GM18526 (cell line): ENCODE measurements around the gene LMAN2L.

Experiments used
- POLR2A ChIP-seq: IDR thresholded peaks from 3 replicates; pipeline ENCODE4 v1.6.1; 2011; ENCODE audit not compliant: insufficient read length; ENCODE audit errors: extremely low read depth

LMAN2L gene

GRCh38 chr2:96764253-96764637 lies 24.4 kb upstream of the LMAN2L start:
- TF ChIP-seq POLR2A = no peak

GRCh38 chr2:96763511-96764252 lies 23.8 kb upstream of the LMAN2L start:
- TF ChIP-seq POLR2A = no peak

- TF ChIP-seq POLR2A = no peak
These were observed 22.9 kb upstream of the LMAN2L start for GRCh38 chr2:96762529-96763311.

- no peak for TF ChIP-seq POLR2A
These were observed 21.3 kb upstream of the LMAN2L start for GRCh38 chr2:96760986-96761832.

GRCh38 chr2:96760036-96760985 lies 20.4 kb upstream of the LMAN2L start, which contains the start of gene CNNM4:
TSS of gene CNNM4 (plus strand) at chr2:96760902. CDS start at chr2:96761000, 98 bp downstream.
- peak; percentile 98 for TF ChIP-seq POLR2A

GRCh38 chr2:96759548-96759947 lies 19.7 kb upstream of the LMAN2L start:
- TF ChIP-seq POLR2A = no peak

- no peak for TF ChIP-seq POLR2A
These were observed 19.1 kb upstream of the LMAN2L start for GRCh38 chr2:96758987-96759386.

GRCh38 chr2:96757477-96757860 lies 17.6 kb upstream of the LMAN2L start:
- TF ChIP-seq POLR2A = no peak

GRCh38 chr2:96756788-96757476 lies 17.1 kb upstream of the LMAN2L start:
- TF ChIP-seq POLR2A = no peak

GRCh38 chr2:96754317-96754716 lies 14.5 kb upstream of the LMAN2L start:
- TF ChIP-seq POLR2A = no peak

- TF ChIP-seq POLR2A = no peak
These were observed 13.9 kb upstream of the LMAN2L start for GRCh38 chr2:96753661-96754282.

- no peak for TF ChIP-seq POLR2A
These were observed 11.9 kb upstream of the LMAN2L start for GRCh38 chr2:96751800-96752199.

- TF ChIP-seq POLR2A = no peak
These were observed 7.3 kb upstream of the LMAN2L start for GRCh38 chr2:96747061-96747617.
